BJ (cell line): ENCODE measurements around the gene PIAS3. TPM values are rescaled to one million over a fixed set of nuclear protein-coding genes. Genes with fewer than 3 reads are reported as not detected.

Experiments
- CTCF ChIA-PET: fragments of 350-600 bp; formaldehyde crosslinking; extraction: SDS; loops from one replicate; lab custom pipeline; 2021; ENCODE audit warnings: antibody characterized with exemption, inconsistent platforms; lab: Yijun Ruan, JAX
- POLR2A ChIA-PET: fragments of 300-600 bp; sonication (Branson Sonifier 250); formaldehyde crosslinking; extraction: SDS; loops from one replicate; lab custom pipeline; 2021; ENCODE audit warnings: antibody characterized with exemption; lab: Charles Lee
- DNase-seq: peaks from one replicate; pipeline ENCODE4 v3.0.0-alpha.2; 2011; ENCODE audit warnings: low read depth
- H3K27me3 ChIP-seq: 2 replicates; pipeline ENCODE4 v1.6.0; 2011; ENCODE audit warnings: low read length; ENCODE audit not compliant: control insufficient read depth, insufficient read depth
- H3K36me3 ChIP-seq: 2 replicates; pipeline ENCODE4 v1.5.1; 2011; ENCODE audit warnings: low read length; ENCODE audit not compliant: control insufficient read depth, insufficient read depth
- H3K4me3 ChIP-seq: 2 replicates; pipeline ENCODE4 v1.5.1; 2011; ENCODE audit warnings: low read depth, mild to moderate bottlenecking, control low read depth, low read length
- CTCF ChIP-seq: IDR thresholded peaks from 2 replicates; pipeline ENCODE4 v1.5.1; 2011; ENCODE audit warnings: low read depth, mild to moderate bottlenecking, control low read depth, inconsistent platforms, low read length, moderate library complexity; ENCODE audit not compliant: insufficient read depth
- polyA plus RNA-seq: library from polyadenylated mRNA; depleted of rRNA; stranded (reverse); fragments of >200 nt; gene quantifications from 2 replicates; pipeline ENCODE4 v1.2.3, GENCODE V29; 2011

The PIAS3 gene
- polyA plus RNA-seq, 1 experiment, result 38.0 TPM

GRCh38 chr1:145863282-145864018, 4.6 kb upstream of the PIAS3 start:
- ChIA-PET CTCF (interaction anchor here (0.7 to 10.2 kb wide), 4 partner anchors 9 to 29 kb away, joined by 3 to 179 read pairs (median 4); partner anchors contain the start of gene NUDT17), POLR2A (no interaction called here)
- H3K27me3 ChIP-seq, result no peaks in the 10 kb centered on the region
- DNase-seq, result no peak
- no peaks in the 10 kb centered on the region for H3K36me3 ChIP-seq
- no peak for TF ChIP-seq CTCF
- H3K4me3 ChIP-seq, result no peak overlapping the region

- peak; percentile 57 for DNase-seq
- POLR2A ChIA-PET, result interaction anchor here (0.5 to 1.8 kb wide), 6 partner anchors 10 to 178 kb away, joined by 3 to 11 read pairs (median 4); no protein-coding TSS in a partner anchor
- CTCF ChIA-PET, result interaction anchor here (0.6 to 10.2 kb wide), 13 partner anchors 12 to 157 kb away, joined by 3 to 179 read pairs (median 3); partner anchors contain the start of genes ANKRD34A, ITGA10, NUDT17 and POLR3C
- Histone ChIP-seq H3K36me3 (peaks cover 11% of the 10 kb centered on the region), H3K4me3 (peak overlapping the region; percentile 90), H3K27me3 (no peaks in the 10 kb centered on the region)
- peak; percentile 21; the same call in 1 of the 2 replicates for TF ChIP-seq CTCF
These were observed 676 bp upstream of the PIAS3 start for GRCh38 chr1:145859491-145860023.

GRCh38 chr1:145858238-145858900, 512 bp downstream of the PIAS3 start:
- no peak for DNase-seq
- Histone ChIP-seq H3K27me3 (no peaks in the 10 kb centered on the region), H3K4me3 (peak overlapping the region; percentile 90), H3K36me3 (peaks cover 17% of the 10 kb centered on the region)
- TF ChIP-seq CTCF, result 0 out of 2 replicates have a peak, but pooled peaks have one; percentile 1
- ChIA-PET POLR2A (interaction anchor here (0.6 to 1.8 kb wide), 6 partner anchors 9 to 159 kb away, joined by 3 to 11 read pairs (median 4); partner anchors contain the start of gene PEX11B), CTCF (interaction anchor here (0.6 to 10.2 kb wide), 11 partner anchors 10 to 1918 kb away, joined by 3 to 179 read pairs (median 4); partner anchors contain the start of genes ANKRD34A, ITGA10, NUDT17 and POLR3GL)

GRCh38 chr1:145857170-145857569, 1.7 kb downstream of the PIAS3 start:
- H3K27me3 ChIP-seq, result no peaks in the 10 kb centered on the region
- H3K36me3 ChIP-seq, result peaks cover 20% of the 10 kb centered on the region
- CTCF ChIA-PET, result interaction anchor here (0.7 to 10.2 kb wide), 4 partner anchors 11 to 101 kb away, joined by 3 to 179 read pairs (median 14); partner anchors contain the start of genes LIX1L and NUDT17
- POLR2A ChIA-PET, result no interaction called here
- no peak for DNase-seq
- TF ChIP-seq CTCF, result no peak
- no peak overlapping the region for H3K4me3 ChIP-seq
